GM04504 (cell line): ENCODE results near the gene DPF3.

Experiments
- DNase-seq: peaks from one replicate; pipeline ENCODE4 v3.0.0-alpha.2; 2012; ENCODE audit warnings: low read depth

DPF3 gene

DNA sequence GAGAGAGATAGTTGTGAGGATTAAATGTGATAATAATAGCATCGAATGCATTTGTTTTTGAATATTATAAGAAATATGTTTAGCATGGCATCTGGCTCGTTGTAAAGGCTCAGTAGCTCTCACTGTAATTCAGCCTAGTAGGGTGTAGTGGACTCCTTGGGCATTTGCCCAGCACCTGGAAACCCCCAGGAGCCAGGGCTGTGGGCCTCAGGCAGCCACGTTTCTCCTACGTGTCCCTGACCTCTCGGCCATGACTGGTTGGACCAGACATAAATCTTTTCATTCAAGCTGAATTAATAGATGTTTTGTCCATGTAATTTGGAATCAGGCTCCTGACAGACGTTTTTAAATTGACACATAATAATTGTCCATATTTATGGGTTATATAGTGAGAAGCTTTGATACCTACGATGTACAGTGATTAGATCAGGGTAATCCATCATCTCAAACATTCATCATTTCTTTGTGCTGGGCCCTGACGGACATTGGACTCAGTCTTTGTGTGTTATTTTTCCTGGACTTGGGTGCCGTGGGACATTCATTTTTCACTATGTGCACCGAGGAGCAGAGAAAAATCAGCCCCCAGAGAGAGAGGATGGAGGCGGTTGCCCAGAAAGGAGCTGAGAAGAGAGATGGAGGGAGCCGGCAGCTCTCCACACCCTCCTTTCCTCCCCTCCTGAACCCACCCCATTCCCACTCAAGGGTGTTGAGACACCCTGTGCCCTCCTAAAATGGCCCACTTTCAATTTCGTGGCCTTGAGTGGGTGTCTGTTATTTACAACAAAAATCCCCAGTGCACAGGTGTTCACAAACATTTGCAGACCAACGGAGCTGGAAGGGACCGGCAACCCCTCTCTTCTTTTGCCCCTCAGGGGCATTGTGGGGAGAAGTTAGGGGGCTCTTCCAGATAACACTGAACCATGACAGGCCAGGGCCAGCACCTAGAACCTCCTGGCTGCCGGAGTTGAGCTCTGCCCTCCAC, 296.4 kb downstream of the DPF3 start:
- no peak for DNase-seq

DNA sequence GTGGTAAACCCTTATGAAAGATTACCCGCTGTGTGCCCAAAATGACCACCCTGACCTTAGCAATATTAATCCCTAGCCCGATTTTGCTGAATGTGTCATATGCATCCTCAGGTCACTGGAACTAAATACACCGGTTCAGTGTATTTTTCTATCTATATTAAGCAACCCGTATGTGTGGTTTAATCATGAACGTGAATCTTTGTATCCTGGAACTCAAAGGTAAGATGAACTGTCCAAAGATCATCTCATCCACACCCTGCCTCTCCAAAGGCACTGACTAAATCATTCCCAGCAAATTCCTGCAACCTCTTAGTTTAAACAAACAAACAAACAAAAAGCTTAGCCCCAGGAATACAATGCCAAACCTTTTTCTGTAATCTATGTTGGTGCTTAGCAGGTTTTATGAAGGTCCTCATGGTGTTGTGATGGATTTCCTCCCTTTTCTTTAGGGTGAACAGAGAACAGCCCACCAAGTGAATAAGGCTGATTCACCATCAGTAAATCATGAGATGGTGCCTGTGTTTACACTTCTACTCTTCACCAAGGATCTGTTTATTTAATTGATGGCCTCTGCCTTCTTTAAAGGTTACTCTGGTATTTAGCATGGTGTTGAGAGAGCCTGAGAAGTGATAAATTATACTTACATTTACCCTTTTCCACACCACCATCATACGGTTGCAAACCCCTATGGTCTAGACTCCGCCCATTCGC, 298.6 kb downstream of the DPF3 start:
- no peak for DNase-seq

- no peak for DNase-seq
Measured at GRCh38 chr14:72594099-72594901, 299.6 kb downstream of the DPF3 start.

GRCh38 chr14:72591391-72591790, 302.5 kb downstream of the DPF3 start:
- DNase-seq = no peak

DNA sequence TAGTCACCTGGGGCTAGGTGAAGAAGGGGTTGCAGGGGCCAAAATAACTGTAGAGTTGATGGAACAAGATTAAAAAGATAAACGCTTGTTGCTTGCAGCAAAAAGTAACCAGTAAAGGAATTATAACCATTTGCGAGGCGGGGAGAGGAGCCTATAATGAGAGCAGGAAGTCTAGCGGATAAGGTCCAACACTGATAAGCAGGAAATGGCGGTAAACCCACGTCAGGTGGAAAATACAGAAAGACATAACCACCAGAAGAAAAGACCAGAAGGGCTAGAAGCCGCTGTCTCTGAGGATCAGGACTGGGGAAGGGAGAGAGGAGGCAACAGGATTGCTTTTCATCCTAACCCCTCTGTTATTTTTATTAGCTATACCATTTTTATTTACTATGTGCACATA, 303.3 kb downstream of the DPF3 start:
- DNase-seq = no peak

GRCh38 chr14:72589652-72590051, 304.2 kb downstream of the DPF3 start:
- DNase-seq = no peak

- no peak for DNase-seq
Measured at GRCh38 chr14:72588521-72588920, 305.4 kb downstream of the DPF3 start.

GRCh38 chr14:72583316-72584272, 310.3 kb downstream of the DPF3 start:
- DNase-seq = no peak

GRCh38 chr14:72582582-72582981, 311.3 kb downstream of the DPF3 start:
- DNase-seq = no peak

- no peak for DNase-seq
Measured at GRCh38 chr14:72578514-72578913, 315.4 kb downstream of the DPF3 start.

- DNase-seq = no peak
Measured at GRCh38 chr14:72577521-72577920, 316.4 kb downstream of the DPF3 start.

DNA sequence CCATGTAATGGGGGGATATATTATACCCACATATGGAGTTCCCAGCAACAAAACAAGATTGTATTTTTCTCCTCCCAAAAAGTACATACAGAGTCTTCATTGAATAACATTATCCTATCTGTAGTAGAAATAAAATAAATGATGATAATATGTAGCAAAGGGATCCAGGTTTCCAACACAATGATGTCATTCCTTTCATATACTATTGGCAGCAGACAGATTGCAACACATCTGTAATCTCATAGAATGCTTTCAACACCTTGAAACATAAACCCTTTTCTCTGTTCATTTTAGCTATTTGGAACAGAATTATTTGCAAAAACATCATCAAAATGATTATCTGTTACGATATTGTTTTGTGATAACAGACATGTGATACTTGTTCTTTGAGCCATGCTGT, 317.6 kb downstream of the DPF3 start:
- DNase-seq = no peak

DNA sequence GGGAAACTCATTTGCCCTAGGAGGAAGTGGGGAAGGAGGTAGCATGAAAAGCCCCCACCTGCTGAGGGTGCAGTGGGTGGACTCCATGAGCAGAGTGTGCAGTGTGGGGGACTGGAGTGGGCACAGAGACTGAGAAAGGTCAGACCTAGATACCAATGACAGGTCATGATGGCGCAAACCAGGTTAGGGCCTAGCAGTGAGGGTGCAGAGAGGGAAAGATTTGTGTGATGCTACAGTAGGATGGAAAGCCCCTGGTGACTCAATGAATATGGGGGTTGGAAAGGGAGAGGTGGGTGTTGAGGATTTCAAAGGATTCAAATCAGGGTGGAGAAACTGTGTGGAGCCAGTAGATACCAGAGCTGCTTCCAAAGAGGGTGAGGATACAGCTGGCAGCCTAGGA, 319.2 kb downstream of the DPF3 start:
- DNase-seq = no peak

GRCh38 chr14:72573725-72574417, 320.0 kb downstream of the DPF3 start:
- no peak for DNase-seq
